ENCODE measurements around the gene PPP1R16B. TPM values are rescaled to one million over a fixed set of nuclear protein-coding genes. Genes with fewer than 3 reads are reported as not detected.
"Not testable (repeated sequence)": the region's sequence is repeated elsewhere in the genome, so short reads cannot be mapped to it uniquely, and the experiment has no call there.

PPP1R16B gene
- total RNA-seq, 1 donor from 2014 or later, result 6.4 TPM

DNA sequence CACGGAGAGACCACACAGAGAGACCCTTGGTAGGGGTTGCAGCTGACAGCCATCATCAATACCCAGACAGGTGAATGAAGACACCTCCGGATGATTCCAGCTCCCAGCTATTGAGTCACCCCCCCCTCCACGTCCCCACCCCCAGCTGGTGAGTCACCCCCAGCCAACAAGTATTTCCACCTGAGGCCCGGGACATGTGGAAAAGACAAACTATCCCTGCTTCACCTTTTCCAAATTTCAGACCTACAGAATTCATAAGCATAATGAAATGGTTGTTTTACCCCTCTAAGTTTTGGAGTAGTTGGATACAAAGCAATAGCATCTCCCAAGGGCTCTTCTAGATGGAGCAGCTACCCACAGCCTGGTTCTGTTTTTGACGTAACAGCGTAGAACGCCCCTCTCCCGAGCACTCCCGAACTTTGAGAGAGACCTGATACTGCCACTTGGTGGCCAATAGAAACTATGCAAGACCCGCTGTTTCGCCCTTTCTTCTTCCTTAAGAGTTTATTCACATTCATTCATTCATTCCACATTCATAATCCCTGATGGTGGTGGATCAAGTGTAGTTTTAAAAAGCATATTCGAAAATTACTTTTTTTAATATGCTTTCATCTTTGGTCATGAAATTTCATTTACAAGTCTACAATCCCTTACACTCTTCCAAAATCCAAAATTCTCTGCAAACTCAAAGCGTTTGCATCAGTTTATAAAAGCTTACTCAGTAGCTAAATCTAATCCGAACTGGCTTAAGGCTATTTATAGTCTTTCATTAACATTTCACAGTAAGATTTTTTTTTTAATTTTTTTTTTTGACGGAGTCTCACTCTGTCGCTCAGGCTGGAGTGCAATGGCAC is 15.1 kb upstream of the PPP1R16B start:
- H3K36me3 ChIP-seq, result no peaks in the 10 kb centered on the region
- H3K27ac ChIP-seq, result no peak overlapping the region
- intact Hi-C loops (cut with DNase I), result no loop called here
- H3K9me3 ChIP-seq, result no peaks in the 10 kb centered on the region
- TF ChIP-seq, protein P1, sequence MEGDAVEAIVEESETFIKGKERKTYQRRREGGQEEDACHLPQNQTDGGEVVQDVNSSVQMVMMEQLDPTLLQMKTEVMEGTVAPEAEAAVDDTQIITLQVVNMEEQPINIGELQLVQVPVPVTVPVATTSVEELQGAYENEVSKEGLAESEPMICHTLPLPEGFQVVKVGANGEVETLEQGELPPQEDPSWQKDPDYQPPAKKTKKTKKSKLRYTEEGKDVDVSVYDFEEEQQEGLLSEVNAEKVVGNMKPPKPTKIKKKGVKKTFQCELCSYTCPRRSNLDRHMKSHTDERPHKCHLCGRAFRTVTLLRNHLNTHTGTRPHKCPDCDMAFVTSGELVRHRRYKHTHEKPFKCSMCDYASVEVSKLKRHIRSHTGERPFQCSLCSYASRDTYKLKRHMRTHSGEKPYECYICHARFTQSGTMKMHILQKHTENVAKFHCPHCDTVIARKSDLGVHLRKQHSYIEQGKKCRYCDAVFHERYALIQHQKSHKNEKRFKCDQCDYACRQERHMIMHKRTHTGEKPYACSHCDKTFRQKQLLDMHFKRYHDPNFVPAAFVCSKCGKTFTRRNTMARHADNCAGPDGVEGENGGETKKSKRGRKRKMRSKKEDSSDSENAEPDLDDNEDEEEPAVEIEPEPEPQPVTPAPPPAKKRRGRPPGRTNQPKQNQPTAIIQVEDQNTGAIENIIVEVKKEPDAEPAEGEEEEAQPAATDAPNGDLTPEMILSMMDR (IDR thresholded peaks at IDR 0.05), result peak in 2 of 3 experiments; percentile 13 to 29
- no peak for TF ChIP-seq POLR2AphosphoS5 (IDR thresholded peaks at IDR 0.05; ENCODE audit: insufficient read depth in 1 of 2, low read depth in 1 of 2)
- no peaks in the 10 kb centered on the region for H3K27me3 ChIP-seq
- no peaks in the 10 kb centered on the region for H3K4me1 ChIP-seq
- no peak overlapping the region for H3K4me3 ChIP-seq
- no peak for DNase-seq (ENCODE audit: extremely low spot score in 2 of 2)

DNA sequence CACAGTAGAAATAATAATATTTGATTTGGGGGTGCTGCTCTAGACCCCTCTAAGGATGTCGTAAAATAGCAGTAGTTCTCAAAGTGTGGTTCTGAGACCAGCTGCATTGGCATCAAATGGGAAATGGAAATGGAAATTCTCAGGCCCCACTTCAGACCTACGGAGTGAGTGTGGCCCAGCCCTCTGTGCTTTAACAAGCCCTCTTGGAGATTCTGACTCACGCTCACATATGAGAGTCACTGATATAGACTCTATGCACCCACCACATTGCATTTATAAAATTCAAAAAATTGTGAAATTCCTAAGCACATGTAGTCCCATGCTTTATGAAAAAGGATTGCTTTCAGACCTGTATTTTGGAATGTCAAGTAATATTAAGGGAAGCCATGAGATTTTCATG is 14.2 kb upstream of the PPP1R16B start:
- H3K27me3 ChIP-seq, result no peaks in the 10 kb centered on the region
- no peak overlapping the region for H3K27ac ChIP-seq
- TF ChIP-seq, protein P1 (IDR thresholded peaks at IDR 0.05), result no peak
- no peak for TF ChIP-seq POLR2A (IDR thresholded peaks at IDR 0.05)
- no peak for TF ChIP-seq POLR2AphosphoS5 (IDR thresholded peaks at IDR 0.05; ENCODE audit: insufficient read depth in 1 of 2, low read depth in 1 of 2)
- no peak for DNase-seq (ENCODE audit: extremely low spot score in 2 of 2)
- intact Hi-C loops (cut with DNase I), result no loop called here
- H3K4me3 ChIP-seq, result no peak overlapping the region
- no peaks in the 10 kb centered on the region for H3K36me3 ChIP-seq
- H3K4me1 ChIP-seq, result no peaks in the 10 kb centered on the region
- no peaks in the 10 kb centered on the region for H3K9me3 ChIP-seq

DNA sequence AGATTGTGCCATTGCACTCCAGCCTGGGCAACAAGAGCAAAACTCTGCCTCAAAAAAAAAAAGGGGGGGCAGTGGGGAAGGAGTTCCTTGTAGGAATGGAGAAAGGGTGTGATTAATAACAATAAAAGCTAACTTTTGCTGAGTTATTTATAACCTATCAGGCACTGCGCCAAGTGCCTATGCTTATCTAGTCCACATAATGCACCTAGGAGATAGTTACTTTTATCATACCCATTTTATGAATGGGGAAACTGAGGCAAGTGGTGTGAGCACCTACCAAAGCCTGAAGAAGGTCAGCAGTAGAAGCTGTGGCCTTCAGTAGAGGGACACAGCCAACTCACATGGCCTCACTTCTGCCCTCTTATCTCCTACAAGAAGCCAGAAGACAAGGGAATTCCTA is 13.6 kb upstream of the PPP1R16B start:
- no peaks in the 10 kb centered on the region for H3K4me1 ChIP-seq
- no peak overlapping the region for H3K27ac ChIP-seq
- no peaks in the 10 kb centered on the region for H3K9me3 ChIP-seq
- no peaks in the 10 kb centered on the region for H3K36me3 ChIP-seq
- H3K4me3 ChIP-seq, result no peak overlapping the region
- no peaks in the 10 kb centered on the region for H3K27me3 ChIP-seq
- TF ChIP-seq POLR2AphosphoS5 (IDR thresholded peaks at IDR 0.05; ENCODE audit: insufficient read depth in 1 of 2, low read depth in 1 of 2) (no peak), POLR2A (IDR thresholded peaks at IDR 0.05) (no peak)
- TF ChIP-seq, protein P1 (IDR thresholded peaks at IDR 0.05), result no peak
- no peak for DNase-seq (ENCODE audit: extremely low spot score in 2 of 2)
- intact Hi-C loops (cut with DNase I), result no loop called here

DNA sequence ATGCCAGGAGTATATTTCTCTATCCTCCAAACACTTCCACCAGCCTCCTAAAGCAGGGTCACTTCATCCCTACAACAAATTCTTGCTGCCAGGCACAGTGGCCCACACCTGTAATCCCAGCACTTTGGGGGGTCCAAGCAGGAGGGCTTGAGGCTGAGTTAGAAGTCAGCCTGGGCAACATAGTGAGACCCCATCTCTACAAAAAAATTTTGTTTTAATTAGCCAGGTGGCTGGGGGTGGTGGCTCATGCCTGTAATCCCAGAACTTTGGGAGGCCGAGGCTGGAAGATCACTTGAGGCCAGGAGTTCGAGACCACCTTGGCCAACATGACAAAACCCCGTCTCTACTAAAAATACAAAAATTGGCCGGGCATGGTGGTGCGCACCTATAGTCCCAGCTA is 11.4 kb upstream of the PPP1R16B start:
- H3K36me3 ChIP-seq; intact Hi-C loops (cut with DNase I); H3K27ac ChIP-seq; H3K27me3 ChIP-seq; H3K9me3 ChIP-seq; DNase-seq (ENCODE audit: extremely low spot score in 2 of 2); H3K4me1 ChIP-seq; H3K4me3 ChIP-seq: not testable (repeated sequence)

DNA sequence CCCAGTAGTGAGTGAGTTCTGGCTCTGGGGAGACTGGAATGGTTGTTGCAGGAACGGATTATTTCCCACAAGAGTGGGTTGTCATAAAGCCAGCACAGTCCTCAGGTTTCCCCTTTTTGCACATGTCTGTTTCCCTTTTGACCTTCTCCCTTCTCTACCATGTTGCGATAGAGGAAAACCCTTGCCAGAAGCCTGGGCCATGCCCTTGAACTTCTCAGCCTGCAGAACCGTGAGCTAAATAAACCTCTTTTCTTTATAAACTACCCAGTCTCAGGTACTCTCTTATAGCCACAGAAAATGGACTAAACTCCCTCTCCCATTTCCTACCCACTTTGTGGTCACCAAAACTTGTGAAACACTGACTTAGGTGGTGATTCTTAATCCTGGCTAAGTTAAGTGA is 7.2 kb upstream of the PPP1R16B start:
- Histone ChIP-seq H3K4me1 (no peaks in the 10 kb centered on the region), H3K4me3 (no peak overlapping the region), H3K36me3 (no peaks in the 10 kb centered on the region), H3K9me3 (no peaks in the 10 kb centered on the region), H3K27me3 (no peaks in the 10 kb centered on the region), H3K27ac (no peak overlapping the region)
- DNase-seq (ENCODE audit: extremely low spot score in 2 of 2), result no peak
- intact Hi-C loops (cut with DNase I), result no loop called here
- TF ChIP-seq, protein P1 (IDR thresholded peaks at IDR 0.05), result no peak
- TF ChIP-seq POLR2AphosphoS5 (IDR thresholded peaks at IDR 0.05; ENCODE audit: insufficient read depth in 1 of 2, low read depth in 1 of 2) (no peak), POLR2A (IDR thresholded peaks at IDR 0.05) (no peak)

All from vagina (tissue), 2 donors.